Measurements from ENCODE around the gene ARNT2.

DNA sequence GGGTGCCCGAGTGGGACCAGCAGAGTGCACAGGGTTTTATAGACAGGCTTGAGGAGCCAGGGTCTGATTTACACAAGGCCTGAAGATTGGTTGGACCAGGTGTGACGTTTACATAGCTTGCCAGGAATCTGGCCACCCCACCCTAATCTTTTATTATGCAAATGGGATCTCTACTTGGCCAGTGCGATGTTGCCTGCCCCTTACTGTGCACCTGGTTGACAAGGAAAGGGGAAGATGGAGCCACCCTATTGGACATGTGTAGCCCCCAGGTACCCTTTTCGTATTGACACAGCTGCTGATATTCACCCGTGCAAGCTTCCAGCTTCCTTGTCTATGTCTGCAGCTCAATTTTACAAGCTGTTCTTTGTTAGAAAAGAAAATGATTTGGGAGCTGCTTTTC lies 132.0 kb downstream of the ARNT2 start:
- TF ChIP-seq, protein P1, sequence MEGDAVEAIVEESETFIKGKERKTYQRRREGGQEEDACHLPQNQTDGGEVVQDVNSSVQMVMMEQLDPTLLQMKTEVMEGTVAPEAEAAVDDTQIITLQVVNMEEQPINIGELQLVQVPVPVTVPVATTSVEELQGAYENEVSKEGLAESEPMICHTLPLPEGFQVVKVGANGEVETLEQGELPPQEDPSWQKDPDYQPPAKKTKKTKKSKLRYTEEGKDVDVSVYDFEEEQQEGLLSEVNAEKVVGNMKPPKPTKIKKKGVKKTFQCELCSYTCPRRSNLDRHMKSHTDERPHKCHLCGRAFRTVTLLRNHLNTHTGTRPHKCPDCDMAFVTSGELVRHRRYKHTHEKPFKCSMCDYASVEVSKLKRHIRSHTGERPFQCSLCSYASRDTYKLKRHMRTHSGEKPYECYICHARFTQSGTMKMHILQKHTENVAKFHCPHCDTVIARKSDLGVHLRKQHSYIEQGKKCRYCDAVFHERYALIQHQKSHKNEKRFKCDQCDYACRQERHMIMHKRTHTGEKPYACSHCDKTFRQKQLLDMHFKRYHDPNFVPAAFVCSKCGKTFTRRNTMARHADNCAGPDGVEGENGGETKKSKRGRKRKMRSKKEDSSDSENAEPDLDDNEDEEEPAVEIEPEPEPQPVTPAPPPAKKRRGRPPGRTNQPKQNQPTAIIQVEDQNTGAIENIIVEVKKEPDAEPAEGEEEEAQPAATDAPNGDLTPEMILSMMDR (IDR thresholded peaks at IDR 0.05): no peak
- TF ChIP-seq POLR2AphosphoS5 (IDR thresholded peaks at IDR 0.05): no peak
